ENCODE measurements around the gene FILIP1L.

The FILIP1L gene

GRCh38 chr3:99911433-99911832 is 202.9 kb downstream of the FILIP1L start:
- DNase-seq: no peak

- no peak for DNase-seq
Measured at GRCh38 chr3:99910752-99911290, 203.5 kb downstream of the FILIP1L start.

- no peak for DNase-seq
Measured at GRCh38 chr3:99909714-99910495, 204.4 kb downstream of the FILIP1L start.

- DNase-seq: no peak
Measured at GRCh38 chr3:99907959-99908544, 206.2 kb downstream of the FILIP1L start.

- DNase-seq: no peak
Measured at GRCh38 chr3:99903869-99904268, 210.4 kb downstream of the FILIP1L start.

- DNase-seq: no peak
Measured at GRCh38 chr3:99902091-99902490, 212.2 kb downstream of the FILIP1L start.

GRCh38 chr3:99901200-99901926 is 212.9 kb downstream of the FILIP1L start:
- DNase-seq: no peak

- DNase-seq: no peak
Measured at GRCh38 chr3:99900248-99900647, 214.1 kb downstream of the FILIP1L start.

GRCh38 chr3:99899603-99900002 is 214.7 kb downstream of the FILIP1L start:
- DNase-seq: no peak

GRCh38 chr3:99896482-99896881 is 217.8 kb downstream of the FILIP1L start:
- no peak for DNase-seq

- DNase-seq: no peak
Measured at GRCh38 chr3:99895703-99896441, 218.4 kb downstream of the FILIP1L start.

GRCh38 chr3:99895131-99895696 is 219.1 kb downstream of the FILIP1L start:
- no peak for DNase-seq

- no peak for DNase-seq
Measured at GRCh38 chr3:99892332-99892731, 222.0 kb downstream of the FILIP1L start.

GRCh38 chr3:99891610-99892285 is 222.6 kb downstream of the FILIP1L start:
- DNase-seq: no peak

GRCh38 chr3:99885851-99886250 is 228.4 kb downstream of the FILIP1L start:
- no peak for DNase-seq

- no peak for DNase-seq
Measured at GRCh38 chr3:99885085-99885484, 229.2 kb downstream of the FILIP1L start.

GRCh38 chr3:99884484-99884883 is 229.8 kb downstream of the FILIP1L start:
- DNase-seq: no peak

GRCh38 chr3:99883693-99884092 is 230.6 kb downstream of the FILIP1L start:
- no peak for DNase-seq

GRCh38 chr3:99883138-99883461 is 231.2 kb downstream of the FILIP1L start:
- DNase-seq: no peak

GRCh38 chr3:99882436-99883137 is 231.7 kb downstream of the FILIP1L start:
- DNase-seq: no peak

GRCh38 chr3:99881121-99881524 is 233.2 kb downstream of the FILIP1L start:
- DNase-seq: no peak

GRCh38 chr3:99879275-99879674 is 235.0 kb downstream of the FILIP1L start:
- no peak for DNase-seq

Data from CD4-positive, alpha-beta T cell treated with Interleukin-12 subunit alpha and Interleukin-12 subunit beta, for 1 hour (primary cell).